Tongue (tissue), 2 donors: ENCODE measurements around the gene MARCHF4. TPM values are rescaled to one million over a fixed set of nuclear protein-coding genes. Genes with fewer than 3 reads are reported as not detected.
A peak's percentile ranks its signal among the peaks of the same experiment; 100 is the strongest.
"Not testable (repeated sequence)": the region's sequence is repeated elsewhere in the genome, so short reads cannot be mapped to it uniquely, and the experiment has no call there.

Experiments
- DNase-seq: peaks from one replicate; pipeline ENCODE4 v3.0.0-alpha.2; 2015
- total RNA-seq: library from RNA; depleted of rRNA; stranded (reverse); fragments of >200 nt; gene quantifications from one replicate; pipeline ENCODE4 v1.2.3, GENCODE V29; 2014

MARCHF4 gene
- total RNA-seq, 1 donor from 2014 or later, result not detected

DNA sequence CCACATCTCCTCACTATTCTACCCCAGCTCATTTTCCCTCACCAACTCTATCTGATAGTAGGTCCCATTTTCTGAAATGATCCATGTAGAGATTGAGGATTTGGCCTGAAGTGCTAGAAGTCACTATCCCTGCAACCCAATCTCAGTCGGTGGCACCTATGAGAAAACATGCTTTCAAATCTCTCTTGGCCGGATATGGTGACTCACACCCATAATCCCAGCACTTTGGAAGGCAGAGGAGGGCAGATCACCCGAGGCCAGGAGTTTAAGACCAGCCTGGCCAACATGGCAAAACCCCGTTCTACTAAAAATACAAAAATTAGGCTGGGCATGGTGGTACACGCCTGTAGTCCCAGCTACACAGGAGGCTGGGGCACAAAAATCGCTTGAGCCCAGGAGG, 19.1 kb upstream of the MARCHF4 start:
- DNase-seq, result no peak

DNA sequence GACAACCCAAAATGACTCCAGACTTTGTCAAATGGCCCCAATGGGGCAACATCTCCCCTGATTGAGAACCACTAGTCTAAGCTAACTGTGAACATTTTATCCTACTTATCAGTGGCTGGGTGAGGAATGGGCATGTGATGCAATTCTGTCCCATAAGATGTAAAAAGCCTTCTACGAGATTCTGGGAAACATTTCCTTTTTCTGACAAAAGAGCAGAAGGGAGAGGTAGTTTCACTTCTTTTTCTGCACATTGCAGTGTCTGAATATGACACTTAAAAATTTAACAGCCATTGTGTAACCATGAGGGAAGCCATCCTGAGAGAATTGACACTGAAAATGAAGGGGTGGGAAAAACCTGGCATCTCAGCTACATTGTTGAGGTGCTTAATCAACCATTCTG, 17.3 kb upstream of the MARCHF4 start:
- DNase-seq, result no peak

DNA sequence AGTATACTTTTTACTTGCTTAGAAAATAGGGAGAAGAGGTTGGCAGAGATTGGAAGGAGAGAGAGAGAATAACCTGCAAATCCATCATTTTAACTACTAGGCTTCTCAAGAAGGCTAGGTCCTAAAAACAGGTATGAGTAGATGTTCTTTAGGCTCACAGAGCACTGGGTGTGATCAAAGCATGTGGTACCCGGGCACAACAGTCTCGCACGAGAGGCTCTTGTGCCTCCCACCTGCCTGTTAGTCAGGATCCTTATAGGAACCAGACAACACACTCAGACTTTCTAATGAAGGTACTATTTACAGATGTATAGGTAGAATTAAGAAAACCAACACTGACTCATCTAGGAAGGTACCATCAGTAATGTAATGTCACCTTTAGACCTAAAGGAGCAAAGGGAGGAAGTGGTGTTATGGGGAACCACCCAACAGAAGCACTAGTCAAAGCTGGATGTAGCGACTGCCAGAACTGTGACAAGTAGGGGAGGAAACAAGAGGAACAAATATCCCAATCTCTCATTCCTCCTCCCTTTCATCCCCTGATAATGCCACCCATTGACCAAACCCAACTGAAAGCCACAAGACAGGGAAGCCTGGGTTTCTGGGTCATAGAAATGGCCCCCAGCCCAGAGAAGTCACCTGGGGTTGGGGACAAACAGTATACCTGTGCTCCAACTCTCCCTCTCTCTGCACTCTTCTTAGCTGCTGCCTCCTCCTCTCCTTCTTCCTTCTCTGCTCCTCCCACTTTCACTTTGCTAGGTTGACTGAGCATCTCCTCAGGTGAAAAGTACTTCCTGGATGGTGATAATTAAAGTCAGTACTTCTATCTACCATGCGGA, 16.0 kb upstream of the MARCHF4 start:
- DNase-seq, result no peak

DNA sequence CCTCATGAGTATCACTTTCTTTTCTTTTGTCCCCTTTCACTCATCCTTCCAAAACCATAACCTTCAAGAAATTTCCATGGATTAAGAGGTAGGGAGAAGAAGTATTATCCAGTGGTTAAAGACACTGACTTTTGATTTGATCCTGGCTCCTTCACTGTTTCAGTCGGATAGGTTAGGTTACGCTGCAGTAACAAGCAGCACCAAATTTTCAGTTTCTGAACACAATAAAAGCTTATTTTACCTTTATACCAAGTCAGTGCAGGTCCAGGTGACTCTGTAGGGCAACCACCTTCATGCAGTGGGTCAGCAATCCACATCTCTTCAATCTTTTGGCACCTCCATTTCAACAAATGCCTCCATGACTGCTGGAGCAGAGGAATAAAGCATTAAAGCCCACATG, 15.0 kb upstream of the MARCHF4 start:
- no peak for DNase-seq

DNA sequence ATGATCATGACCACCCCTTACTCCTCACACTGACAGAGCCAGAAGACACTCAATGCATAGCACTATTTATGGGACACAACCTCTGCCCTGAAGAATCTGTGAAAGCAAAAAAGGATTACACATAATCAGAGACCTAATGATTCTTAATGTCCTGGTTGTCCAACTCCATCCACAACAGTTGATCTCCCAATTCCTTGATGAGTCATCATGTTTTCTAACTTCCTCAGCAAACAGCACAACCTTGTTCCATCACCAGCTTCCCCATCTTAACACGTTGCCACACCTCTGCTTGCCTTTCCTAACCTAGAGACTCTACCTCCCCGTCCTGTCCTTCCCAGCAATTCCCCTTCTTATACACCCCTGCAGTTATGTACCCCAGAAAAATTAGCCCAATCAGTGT, 13.2 kb upstream of the MARCHF4 start:
- no peak for DNase-seq

DNA sequence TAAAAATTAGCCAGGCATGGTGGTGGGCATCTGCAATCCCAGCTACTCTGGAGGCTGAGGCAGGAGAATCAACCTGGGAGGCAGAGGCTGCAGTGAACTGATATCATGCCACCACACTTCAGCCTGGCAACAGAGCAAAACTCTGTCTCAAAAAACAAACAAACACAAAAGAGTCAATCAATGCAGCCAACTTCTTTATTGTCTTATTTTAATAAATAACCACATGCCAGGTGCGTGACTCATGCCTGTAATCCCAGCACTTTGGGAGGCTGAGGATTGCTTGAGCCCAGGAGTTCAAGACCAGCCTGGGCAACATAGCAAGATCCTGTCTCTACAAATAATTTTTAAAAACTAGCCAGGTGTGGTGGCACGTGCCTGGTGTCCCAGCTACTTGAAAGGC, 12.1 kb upstream of the MARCHF4 start:
- not testable (repeated sequence) for DNase-seq

DNA sequence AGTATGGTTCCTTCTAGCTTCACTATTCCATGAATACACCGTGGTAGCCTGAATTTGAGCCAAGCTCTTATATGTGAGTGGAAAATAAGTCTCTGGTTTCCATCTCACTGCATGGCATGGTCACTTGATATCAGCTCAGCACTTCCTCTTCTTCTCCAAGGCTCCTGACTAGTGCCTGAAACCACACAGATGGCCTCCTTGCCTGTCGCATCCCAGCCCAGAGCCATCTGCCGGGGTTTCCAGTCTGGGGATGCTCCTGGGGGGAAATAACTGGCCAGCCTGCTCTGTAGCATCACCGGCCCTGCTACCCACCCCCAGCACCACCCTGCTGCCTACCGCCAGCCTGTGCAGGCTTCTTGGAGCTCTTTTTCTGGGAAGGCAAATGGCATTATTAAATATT, 7.7 kb upstream of the MARCHF4 start:
- DNase-seq, result no peak

DNA sequence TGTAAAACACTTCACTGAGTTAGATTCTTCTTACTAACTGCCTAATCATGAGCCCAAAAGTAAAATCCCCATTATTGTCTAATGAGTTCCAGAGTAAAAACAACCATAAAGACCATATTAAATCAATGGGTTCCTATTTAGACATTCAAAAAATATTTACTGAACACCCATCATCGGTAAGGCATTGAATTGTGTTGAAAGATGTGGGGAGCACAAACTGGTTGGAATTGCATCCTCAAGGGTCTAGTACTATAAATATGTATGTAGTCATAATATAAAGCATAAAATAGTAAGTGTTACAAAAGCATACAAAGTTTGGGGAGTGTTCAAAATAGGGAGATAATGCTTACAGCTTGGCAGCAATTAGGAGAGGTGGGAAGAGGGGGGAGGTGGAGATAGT, 3.0 kb upstream of the MARCHF4 start:
- DNase-seq, result no peak

DNA sequence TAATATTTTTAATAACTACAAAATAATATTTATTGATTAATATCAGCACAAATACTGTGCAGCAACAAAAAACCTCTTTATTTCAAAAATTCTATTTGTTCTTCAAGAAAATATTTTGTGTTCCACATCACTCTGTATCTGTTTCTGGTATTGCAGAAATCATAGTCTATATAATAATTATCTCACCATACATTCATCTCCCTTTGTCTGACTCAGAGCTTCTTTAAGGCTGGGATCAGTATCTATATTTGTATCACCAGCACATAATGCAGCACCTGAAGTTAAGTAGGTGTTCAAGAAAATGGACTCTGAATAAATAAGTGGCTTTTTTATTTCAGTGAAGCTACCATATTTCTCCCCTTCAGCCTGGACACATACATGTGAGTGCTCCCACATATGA, 1.6 kb upstream of the MARCHF4 start:
- no peak for DNase-seq

DNA sequence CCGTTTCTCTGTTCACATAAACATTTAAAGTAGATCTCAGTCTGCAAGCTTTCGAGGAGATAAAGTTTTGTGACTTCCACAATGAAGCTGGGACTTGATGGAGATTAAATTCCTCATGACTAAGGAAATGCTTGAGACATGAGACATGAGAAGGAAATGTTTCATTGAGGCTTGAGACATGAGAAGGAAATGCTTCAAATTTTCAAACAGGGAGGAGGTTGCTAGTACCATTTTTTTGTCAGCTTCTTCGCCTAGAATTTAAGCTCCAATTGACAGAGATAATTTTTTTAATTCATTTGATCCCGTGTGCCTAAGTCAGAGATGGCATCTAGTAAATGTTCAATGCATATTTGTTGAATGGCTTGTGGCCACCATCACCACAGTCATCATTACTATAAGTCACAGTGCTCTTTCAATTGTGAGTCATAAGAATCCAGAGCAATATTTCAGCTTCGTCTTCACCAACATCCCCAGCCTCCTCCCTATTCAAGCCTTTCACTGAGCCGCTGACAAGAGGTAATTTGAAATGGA, 543 bp upstream of the MARCHF4 start:
- DNase-seq, result no peak

DNA sequence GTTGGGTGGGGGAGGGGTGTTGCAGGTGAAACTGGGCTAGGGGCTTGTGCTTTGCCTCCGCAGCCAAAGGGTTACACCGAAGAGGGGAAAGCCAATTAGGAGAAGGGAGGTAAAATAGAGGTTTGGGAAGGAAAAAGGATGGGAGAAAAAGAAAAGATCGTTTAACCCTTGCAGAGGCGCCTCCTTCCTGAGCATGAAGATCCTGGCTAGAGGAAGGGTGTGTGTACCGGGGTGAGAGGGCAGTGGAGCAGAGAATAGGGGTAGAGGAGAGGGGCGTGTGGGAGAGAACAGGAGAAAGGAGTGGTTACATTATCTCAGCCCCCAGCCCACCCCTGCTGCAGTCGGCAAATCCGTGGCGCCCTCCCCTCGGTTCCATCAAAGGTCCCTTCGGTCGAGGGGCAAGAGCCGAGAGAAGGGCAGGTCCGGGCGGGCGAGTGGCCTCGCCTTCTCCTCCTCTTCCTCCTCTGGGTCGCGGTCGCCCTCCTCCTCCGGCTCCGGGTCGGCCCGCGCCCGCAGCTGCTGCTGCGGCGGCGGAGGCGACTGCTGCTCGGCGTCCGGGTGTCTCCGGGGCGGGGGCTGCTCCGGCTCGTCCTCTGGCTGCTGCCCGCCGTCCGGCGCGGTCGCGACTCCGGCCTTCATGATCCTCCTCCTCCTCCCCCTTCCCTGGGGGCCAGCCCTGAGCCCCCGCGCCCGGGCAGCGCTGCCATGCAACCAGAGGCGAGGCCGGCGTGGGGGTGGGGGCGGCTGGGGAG, 1.1 kb downstream of the MARCHF4 start:
- DNase-seq, result no peak

DNA sequence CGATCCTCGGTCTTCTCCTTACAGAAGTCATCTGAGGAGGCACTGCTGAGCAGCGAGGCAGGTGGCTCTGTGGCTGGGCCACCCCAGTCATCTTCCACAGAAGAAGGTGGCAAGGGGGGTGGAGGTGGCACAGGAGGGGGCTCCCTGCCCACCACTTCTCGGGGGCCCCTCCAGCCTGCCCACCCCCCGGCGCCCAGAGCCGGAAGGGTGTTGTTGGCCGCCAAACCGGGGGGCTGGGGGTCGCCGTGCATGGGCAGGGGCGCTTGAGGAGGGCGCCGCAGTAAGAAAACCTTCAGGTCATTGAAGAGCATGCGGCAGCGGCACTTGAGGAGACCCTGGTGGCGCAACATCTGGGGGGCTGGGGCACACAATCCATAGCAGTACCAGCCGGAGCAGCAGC, 2.5 kb downstream of the MARCHF4 start:
- no peak for DNase-seq

DNA sequence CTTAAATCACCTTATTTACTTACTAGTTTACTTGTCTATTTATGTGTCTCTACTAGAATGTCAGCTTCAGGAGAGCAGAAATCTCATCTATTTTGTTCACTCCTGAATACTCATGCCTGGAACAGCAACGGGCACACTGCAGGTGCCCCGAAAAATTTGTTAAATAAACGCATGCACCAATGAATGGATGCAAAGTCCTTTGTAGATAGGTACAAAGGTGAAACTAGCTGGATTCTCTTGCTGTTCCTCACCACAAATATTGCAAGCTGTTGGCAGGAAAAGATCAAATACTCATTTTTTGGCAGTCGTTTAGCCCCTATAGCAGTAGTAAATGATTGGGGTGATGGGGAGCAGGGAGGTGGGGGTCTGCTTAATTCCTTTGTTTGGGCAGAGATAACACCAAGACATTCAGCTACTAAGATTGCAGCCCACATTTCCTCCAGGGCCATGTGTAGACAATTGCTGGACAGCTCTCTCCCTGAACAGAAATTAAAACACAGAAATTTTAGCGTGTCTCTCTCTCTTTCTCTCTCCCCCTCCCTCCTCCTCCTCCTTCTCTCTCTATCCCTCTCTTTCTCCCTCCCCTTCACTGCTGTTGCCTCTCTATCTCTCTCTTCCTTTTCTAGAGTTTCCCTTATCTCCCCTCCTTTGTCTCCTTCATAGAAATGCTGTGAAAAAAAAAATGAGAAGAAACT, 5.4 kb downstream of the MARCHF4 start:
- no peak for DNase-seq

DNA sequence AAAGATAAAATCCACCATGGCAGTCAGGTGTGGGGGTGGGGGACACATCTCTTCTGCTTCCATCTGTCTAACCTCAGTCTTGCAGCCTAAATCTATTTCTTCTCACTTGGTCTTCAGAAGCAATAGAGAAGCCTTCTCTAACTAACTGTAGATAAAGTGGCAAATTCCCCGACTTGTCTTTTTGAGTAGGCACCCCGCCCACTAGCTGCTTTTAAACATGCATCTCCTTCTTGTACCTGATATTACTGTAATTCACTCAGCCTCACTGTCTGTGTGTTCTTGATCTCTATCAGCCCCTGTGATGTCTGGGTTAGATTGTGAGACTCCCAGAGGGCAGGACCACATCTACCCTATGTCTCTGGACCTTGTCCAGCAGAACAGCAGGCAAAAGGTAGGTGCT, 6.8 kb downstream of the MARCHF4 start:
- no peak for DNase-seq

DNA sequence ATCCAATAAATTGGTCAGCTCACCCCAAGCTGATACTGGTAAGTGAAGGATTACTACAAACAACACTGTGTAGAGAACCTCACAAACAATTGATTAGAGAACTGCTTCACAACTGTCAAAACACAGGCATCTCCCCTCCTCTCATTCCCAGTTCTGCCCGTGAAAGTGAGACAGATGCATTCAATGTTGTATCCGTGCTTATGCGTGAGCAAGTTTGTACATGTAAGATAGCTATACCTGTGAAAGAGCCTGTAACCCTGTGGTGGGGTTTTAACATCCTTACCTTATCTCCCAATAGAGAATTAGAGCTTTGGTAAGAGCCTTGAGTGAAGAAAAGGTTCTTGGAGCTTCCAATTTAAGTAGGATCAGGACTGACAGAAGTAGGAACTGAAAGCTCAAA, 9.1 kb downstream of the MARCHF4 start:
- DNase-seq, result no peak

DNA sequence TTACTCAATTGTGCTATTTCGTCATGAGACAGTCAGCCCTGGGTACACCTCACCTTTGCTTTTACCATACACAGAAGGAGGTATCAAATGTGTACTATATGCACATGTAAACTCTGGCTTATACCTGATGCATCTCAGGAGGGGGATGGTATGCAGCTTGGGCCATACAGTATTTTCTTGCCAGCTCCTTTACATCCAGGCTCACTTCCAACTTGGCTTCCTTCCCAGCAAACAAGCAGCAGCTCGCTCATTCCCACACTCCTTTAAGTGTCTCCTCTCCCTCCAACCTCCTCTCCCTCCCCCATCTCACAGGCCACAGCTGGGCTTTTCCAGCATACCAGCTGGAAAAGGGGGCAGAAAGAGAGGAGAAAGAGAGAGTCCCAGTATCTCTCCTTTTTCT, 9.6 kb downstream of the MARCHF4 start:
- peak; percentile 81 for DNase-seq

DNA sequence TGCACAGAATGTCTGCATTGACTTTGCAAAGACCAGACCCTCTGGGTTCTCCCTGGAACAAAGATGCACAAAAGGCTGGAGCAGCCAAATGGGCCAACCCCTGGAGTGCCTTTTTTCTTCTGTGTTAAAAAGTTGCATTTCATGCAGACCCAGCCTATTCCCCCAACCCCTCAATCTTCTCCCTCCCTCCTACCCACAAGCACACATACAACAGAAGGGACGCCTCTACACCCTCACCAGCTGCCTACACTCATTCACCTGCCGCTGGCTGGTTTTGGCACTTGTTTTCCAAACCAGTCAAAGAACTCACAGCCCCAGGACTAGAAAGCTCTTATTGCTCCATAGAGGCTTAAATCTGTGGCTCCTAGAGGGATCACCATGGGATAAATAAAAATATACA, 16.6 kb downstream of the MARCHF4 start:
- DNase-seq, result no peak

DNA sequence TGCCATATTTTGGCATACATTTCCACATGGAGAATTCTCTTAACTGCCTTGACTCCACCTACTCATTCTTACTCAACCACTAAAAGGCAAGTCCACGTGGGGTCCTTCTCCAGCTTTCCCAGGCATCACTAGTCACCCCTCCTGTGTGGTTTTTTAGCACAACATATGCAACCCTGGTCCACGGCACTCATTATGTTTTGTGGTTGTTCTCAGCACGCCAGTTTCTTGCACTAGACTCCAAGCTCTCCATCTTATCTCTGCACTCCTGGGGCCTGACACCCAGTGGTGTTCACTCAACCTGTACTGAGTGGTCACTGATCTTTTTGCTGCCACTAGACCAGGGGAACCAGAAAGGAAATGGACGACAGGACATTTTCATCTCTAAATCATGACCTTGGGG, 18.0 kb downstream of the MARCHF4 start:
- no peak for DNase-seq

DNA sequence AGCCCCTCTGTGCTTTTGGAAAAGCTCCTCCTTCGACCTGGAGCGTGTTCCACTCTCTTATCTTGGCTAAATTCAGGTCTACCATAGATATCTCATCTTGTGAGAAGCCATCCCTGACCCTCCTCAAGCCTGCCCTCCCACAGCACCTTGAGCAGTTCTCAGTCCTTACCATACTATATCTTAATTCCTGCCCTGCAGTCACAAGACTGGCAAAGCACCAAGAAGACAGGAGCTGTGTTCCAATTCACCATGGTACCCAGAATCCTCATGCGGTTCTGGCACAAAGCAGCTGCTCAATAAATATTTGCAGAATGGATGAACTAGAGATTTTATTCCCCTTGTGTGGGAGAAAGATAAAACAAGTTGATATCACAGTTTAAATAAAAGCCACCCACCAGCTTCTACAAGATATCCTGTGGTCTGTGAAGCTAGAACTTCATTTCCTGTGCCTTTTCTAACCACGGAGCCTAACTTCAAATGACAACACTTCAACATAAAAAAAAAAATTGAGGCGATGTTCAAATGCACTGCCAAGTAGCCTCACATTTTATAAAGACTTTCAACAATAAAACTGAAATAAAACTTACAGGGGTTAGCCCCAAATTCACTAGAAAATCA, 19.5 kb downstream of the MARCHF4 start:
- no peak for DNase-seq

DNA sequence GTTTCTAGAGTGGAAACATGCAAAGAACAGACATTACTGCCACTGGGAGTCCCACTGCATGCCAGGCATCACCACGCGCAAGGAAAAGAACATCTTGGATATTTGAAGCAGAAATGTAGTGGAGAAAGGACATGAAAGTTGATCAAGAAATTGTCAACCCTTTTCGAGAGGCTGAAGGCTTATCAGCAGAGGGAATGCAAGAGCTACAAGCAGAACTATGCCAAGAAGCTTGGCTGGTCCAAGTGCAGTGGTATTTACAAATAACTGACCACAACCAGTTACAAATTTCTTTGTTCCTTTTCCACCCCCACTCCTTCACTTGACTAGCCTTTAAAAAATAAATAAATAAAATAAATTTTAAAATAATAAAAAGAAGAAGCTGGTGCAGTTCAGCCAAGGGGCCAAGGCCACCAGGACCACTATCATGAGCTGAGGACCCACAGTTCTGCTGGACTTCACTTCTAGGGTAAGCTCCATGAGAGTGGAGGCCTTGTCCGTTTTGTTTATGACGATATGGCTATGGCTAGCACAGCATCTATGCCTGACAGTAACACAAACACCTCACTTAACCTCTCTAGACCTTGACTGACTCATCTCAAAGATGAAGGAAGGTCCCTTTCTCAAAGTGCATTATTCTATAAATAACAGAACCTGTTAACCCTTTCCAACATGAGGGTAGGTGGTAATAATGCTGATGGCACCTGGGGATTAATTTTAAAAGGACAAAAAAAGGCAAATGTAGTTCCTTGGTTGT, 20.9 kb downstream of the MARCHF4 start:
- no peak for DNase-seq

DNA sequence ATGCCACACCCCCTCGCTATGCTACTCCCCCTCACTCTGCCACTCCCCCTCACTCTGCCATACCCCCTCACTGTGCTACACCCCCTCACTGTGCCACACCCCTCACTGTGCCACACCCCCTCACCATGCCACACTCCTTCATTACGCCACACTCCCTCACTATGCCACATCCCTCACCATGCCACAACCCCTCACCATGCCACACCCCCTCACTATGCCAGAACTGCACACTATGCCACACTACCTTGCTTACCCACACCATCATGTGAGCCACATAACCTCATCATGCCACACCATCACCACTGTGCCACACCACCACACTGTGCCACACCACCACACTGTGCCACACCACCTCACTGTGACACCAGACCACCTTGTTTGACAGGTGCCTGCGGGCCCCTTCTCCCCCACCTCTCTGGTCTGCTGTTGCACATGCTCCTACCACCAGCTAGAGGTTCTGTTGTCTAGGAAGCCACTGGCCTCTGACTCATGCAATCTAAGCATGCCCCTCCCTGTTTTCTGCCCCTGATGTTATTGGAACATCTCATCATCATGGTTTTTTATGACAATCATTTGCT, 22.0 kb downstream of the MARCHF4 start:
- no peak for DNase-seq
